HG02885 (cell line): ENCODE results near the gene DCANP1.

Experiments used
- ATAC-seq: cut with Tn5 transposase; IDR thresholded peaks from one replicate; pipeline ENCODE4 v1.9.1; 2021; ENCODE audit warnings: mild to moderate bottlenecking; ENCODE audit not compliant: unreplicated experiment, poor library complexity

The DCANP1 gene

GRCh38 chr5:135443161-135443960, 3.8 kb downstream of the DCANP1 start:
- ATAC-seq: no peak

DNA sequence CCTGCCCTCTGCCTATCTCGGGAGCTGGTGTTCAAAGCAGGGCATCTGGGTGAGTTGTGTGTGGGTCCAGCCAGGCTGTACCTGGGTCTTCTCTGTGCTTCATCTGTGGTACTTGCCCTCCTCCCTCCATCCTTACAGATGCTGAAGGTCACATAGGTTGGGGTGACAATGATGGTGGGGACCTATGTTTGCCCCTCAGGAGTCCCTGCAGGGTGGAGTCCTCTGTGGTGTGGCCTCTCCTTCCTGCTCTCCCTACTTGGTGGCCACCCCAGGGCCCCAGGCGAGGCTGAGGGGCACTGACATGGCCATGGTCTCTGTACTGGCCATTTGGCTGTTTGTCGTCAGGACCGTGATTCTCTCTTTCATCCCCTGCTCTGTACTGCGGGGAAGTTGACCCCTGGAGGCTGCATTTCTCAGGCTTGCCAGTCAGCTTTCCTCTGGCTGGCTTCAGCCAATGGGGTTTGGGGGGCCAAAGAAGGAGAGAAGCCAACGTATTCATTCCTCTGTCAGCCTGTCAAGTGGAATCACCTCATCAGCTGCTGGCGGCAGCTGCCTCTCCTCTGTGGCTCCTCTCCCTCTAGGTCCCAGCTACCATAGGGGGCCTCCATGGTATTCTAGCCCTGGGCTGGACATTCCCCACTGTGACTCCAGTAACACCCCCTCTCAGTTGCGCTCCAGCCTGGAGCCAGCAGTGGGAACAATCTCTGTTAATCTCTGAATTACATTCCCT, 4.6 kb downstream of the DCANP1 start:
- no peak for ATAC-seq

DNA sequence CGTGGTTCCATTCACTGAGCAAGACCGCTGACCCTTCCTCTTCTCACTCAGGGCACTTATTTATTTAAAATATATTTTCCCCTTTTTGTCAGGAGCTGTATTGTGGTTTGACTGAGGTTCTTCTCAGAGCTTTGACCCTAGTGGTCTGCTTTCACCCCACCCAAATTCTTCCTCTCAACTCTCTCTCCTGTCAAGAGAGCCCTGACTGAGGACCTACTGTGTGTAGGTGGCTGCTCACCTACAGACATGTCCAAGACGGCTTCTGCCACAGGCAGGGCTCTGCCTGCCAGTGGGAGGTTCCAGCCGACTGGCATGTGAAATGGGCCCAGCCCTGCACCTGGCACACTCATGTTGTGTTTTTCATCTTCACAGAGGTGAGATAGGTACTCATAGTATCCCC, 5.2 kb downstream of the DCANP1 start:
- ATAC-seq: no peak

- no peak for ATAC-seq
Measured at GRCh38 chr5:135441350-135441831, 5.8 kb downstream of the DCANP1 start.

DNA sequence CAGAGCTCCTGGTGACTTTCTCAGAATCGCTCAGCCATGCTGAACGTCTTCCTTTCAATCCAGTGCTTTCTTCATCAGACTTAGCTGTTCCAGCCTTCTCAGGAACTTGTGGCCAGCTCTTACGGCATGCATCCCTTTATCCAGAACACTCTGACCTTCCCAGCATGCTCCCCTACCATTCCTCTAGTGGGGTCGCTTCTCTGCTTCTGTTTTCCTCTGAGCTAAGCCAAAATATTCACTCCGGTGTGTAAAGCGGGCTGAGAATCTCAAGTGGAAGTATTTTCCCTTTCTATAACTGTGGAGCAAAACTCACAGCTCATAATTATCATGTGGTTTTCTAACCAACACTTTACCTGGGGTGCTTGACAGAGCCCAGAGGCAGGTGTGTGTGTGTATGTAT, 6.2 kb downstream of the DCANP1 start:
- no peak for ATAC-seq

GRCh38 chr5:135439231-135440205, 7.6 kb downstream of the DCANP1 start:
- no peak for ATAC-seq

GRCh38 chr5:135438636-135439221, 8.4 kb downstream of the DCANP1 start:
- ATAC-seq: no peak

GRCh38 chr5:135437796-135438560, 9.2 kb downstream of the DCANP1 start:
- ATAC-seq: no peak

DNA sequence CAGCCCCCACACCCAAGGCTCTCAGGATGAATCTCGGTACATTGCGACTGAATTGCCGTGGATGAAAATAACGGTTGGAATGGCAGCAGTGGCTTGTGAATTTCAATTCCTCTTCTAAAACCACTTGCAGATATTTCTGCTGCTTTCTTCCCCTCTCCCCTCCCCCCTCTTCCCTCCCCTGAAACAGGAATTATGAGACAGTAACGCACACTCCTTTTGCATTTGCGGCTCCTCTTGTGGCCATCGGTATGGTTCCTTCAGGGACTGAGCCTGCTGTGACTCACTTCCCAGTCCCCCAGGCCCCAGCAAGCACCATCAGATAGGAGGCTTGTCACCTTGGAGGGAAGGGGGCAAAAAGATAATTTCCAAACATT, 9.7 kb downstream of the DCANP1 start:
- no peak for ATAC-seq

DNA sequence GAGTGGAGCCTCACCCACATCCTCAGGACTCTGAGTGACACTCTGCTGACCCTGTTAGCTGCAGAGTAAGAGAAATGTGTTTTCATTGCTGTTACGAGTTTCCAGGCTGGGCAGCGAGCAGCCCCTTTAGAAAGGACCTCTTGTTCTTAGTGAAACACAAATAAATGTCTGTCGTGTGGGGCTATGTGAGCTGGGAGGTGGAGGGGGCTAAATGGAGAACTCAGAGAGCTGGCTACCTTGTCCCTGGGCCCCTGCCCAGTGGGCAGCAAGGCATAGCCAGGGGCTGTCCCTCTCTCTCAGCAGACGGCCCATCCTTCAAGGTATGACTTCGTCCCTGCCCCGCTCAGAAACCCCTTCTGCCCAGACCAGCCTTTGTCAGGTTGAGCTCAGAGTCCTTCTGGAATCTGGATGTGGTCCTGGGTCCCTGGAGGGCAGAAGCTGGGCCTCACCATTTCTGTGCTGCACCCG, 10.2 kb downstream of the DCANP1 start:
- no peak for ATAC-seq

- ATAC-seq: no peak
Measured at GRCh38 chr5:135435467-135436330, 11.4 kb downstream of the DCANP1 start.

DNA sequence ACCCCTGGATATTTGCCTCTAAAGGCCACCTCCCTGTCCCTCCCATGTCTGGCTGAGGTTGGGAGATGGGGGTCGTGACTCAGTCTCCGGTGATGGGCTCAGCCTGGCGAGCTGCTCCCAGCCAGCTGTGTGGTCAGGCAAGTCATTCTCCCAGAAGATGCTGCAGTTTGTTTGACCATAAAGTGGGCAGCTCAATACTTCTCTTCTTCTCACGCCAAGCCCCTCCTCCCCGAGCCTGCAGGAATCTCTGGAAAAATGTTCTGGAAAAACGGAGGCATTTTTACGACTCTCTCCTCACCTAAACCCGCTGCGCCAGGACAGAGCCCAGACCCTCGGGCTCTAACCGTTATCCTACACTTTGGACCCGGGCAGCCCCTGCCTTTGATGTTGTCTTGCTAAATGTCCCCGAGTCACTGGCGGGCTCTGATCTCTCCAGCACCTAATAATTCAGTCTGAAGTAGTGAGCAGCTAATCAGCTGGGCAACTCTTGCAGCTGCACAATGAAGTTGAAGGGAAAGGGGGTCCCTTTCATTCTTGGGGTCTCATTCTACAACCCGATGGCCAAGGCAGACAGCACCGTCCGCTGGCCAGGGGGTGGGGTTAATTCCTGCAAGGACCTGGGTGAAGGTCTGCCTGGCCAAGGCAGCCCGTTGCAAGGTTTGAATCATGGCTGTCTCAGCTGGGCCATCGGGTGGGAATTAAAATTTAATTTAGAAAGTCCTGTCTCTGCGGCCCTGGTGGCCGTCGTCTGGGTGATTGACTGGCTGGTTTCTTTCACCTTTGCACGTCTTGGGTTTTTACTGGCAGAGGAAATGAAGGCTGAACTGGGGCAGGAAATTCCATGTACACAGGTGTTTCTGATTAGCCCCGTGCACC, 12.3 kb downstream of the DCANP1 start:
- ATAC-seq: no peak

GRCh38 chr5:135433681-135434426, 13.3 kb downstream of the DCANP1 start:
- ATAC-seq: no peak

DNA sequence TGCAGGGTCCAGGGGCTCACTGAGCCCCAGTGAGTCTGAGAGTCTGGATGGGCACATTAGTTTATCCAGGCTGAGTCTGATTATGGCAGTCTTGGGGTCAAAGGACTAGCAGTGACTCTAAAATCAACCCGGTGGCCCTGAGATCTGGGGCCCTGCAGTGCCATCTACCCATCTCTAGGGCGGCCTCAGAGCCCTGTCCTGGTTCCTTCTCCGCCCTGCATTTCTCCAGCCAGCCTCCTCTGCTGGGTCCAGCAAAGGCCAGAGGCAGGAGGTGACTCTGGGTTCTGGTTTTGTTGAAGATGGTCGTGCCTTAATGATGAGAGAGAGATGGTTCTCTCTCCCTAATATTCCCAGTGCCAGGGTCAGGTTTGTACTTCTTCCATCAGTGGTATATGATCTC, 15.0 kb downstream of the DCANP1 start:
- ATAC-seq: no peak

GRCh38 chr5:135430135-135430437, 17.1 kb downstream of the DCANP1 start:
- no peak for ATAC-seq

- ATAC-seq: no peak
Measured at GRCh38 chr5:135429301-135430134, 17.6 kb downstream of the DCANP1 start.
